Activated gamma-delta T cell treated with Interleukin-2 at 50 U/mL for 16 hours (primary cell): ENCODE data around the gene TYW1.
"Not testable (repeated sequence)": the region's sequence is repeated elsewhere in the genome, so short reads cannot be mapped to it uniquely, and the experiment has no call there.

Source experiments
- DNase-seq: peaks from one replicate; pipeline ENCODE4 v3.0.0-alpha.2; 2020

TYW1 gene

GRCh38 chr7:67135617-67136486, 139.2 kb downstream of the TYW1 start:
- not testable (repeated sequence) for DNase-seq

DNA sequence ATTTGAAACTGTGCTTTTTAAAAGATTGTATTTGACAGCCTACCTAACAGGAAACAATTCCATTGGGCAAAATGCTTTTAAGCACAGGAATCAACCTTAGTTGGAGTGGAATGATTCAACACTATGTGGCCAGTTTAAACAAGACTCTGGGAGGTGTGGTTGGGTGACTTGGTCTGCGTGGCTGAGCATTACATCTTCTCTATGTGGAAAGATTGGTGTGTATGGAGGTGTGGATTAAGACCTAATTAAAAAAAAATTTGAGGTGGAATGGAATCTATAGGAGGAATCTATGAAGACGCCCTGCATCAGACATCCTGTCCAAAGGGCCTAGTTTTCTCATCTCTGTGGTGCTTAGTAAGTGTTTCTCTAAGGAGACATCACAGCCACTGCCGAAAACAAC, 140.9 kb downstream of the TYW1 start:
- not testable (repeated sequence) for DNase-seq

DNA sequence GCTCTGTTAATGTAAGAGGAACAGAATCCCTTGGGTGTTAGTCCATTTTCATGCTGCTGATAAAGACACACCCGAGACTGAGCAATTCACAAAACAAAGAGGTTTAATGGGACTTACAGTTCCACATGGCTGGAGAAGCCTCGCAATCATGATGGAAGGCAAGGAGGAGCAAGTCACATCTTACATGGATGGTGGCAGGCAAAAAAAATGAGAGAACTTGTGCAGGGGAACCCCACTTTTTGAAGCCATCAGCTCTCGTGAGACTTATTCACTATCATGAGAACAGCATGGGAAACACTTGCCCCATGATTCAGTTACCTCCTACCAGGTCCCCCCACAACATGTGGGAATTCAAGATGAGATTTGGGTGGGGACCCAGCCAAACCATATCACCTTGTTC, 143.2 kb downstream of the TYW1 start:
- DNase-seq = not testable (repeated sequence)

GRCh38 chr7:67141001-67141400, 144.4 kb downstream of the TYW1 start:
- not testable (repeated sequence) for DNase-seq

GRCh38 chr7:67143091-67143786, 146.6 kb downstream of the TYW1 start:
- DNase-seq = not testable (repeated sequence)

- DNase-seq = not testable (repeated sequence)
Observed at GRCh38 chr7:67145581-67146193, 149.1 kb downstream of the TYW1 start.

DNA sequence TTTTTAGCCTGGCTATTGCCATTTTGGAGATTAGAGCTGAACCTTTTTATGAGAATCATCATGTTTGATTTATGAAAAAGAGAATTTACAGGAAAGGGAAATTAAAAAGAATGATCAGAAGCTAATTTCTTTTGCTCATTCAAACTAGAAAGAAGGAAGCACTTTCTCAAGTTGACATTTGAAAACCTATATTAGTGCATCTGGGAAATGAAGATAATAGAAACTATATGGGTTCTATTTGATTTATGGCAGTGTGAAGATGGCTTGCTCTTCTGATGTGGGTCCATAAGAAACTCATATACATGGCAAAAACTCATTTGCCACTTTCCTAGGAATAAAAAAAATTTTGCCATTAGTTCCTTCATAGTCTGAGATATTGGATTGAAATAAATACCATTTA, 152.5 kb downstream of the TYW1 start:
- DNase-seq = not testable (repeated sequence)

- DNase-seq = not testable (repeated sequence)
Observed at GRCh38 chr7:67154374-67154773, 157.7 kb downstream of the TYW1 start.

- DNase-seq = not testable (repeated sequence)
Observed at GRCh38 chr7:67156064-67156463, 159.4 kb downstream of the TYW1 start.

DNA sequence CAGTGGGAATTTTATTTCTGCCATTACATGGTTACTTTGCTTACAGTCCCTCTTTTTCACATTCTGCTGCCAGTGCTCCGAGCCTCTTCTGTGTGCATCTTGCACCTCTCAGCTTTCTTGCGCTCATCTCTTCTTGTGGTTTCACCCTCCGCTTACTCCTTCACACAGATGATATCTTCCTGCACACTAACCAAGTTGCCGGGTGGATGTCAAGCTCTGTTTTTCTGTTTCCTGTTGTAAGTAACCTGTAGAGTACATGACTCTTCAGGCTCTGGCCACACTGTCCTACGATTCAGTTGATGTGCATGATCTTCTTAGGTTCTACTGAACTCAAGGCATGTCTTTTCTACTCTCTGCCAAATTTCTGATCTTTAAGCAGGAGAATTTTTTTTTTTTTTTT, 166.7 kb downstream of the TYW1 start:
- peak; percentile 11 for DNase-seq

- DNase-seq = not testable (repeated sequence)
Observed at GRCh38 chr7:67171151-67171550, 174.5 kb downstream of the TYW1 start.

- not testable (repeated sequence) for DNase-seq
Observed at GRCh38 chr7:67176730-67177129, 180.1 kb downstream of the TYW1 start.

DNA sequence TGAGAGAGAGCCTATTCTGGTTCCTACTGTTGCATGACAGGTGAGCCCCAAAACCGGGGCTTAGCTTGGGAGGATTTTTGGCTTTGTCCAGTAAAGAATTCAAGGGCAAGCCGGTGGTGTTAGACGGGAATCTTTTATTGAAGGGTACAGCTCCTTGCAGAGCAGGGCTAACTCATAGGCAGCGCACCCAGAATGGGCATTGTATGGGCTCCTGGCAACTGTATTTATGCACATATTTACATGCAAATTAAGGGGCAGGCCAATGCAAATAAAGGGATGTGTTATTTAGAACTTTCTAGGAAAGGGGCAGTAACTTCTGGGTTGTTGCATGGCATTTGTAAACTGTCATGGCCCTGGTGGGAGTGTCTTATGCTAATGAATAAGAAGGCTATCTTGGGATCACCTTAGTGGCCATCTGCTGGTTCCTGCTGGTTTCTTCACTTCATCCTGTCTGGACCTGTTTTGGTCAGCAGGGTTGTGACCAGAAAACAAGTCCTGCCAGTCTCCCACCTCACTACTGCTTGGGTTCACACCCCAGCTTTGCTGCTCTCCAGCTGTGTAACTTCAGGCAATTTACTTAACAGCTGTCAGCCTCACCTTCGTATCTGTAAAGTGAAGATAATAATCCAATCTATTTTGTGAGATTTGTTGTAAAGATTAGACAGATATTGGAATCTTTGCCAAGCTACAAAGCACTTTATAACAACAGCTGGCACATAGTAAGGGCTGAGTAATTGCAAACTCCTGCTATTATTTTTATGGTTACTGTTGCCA, 182.5 kb downstream of the TYW1 start:
- DNase-seq = not testable (repeated sequence)

DNA sequence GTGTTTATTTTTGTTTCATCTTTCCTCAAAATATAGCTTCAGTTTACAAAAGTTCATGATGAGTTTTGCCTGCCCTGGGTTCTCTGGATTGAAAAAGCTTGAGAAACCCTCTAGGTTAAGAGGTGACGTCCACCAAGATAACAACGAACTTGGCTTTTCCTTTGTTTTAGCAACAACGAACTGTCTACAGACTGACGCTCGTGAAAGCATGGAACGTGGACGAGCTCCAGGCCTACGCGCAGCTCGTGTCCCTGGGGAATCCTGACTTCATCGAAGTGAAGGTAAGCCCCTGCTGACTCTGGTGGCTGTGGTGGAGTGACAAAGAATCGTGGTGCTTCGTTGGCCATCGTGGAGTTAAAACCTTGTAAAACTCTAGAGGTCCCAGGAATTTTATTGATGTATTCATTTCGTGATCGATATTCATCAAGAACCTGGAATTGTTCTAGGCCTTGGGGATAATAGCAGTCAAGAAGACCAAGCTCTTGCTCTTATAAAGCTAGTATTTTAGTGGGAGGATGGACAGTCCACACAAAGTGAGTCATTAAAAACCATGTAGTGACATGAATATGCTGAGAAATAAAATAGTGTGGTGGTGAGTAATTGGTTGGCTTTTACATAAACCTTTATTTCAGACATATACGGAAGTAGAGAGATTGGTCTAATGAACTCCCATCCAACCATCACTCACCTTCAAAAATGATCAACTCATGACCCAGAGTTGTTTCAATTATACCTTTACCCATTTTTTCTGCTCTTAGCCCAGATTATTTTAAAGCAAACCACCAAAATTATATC, 186.5 kb downstream of the TYW1 start:
- DNase-seq = not testable (repeated sequence)

DNA sequence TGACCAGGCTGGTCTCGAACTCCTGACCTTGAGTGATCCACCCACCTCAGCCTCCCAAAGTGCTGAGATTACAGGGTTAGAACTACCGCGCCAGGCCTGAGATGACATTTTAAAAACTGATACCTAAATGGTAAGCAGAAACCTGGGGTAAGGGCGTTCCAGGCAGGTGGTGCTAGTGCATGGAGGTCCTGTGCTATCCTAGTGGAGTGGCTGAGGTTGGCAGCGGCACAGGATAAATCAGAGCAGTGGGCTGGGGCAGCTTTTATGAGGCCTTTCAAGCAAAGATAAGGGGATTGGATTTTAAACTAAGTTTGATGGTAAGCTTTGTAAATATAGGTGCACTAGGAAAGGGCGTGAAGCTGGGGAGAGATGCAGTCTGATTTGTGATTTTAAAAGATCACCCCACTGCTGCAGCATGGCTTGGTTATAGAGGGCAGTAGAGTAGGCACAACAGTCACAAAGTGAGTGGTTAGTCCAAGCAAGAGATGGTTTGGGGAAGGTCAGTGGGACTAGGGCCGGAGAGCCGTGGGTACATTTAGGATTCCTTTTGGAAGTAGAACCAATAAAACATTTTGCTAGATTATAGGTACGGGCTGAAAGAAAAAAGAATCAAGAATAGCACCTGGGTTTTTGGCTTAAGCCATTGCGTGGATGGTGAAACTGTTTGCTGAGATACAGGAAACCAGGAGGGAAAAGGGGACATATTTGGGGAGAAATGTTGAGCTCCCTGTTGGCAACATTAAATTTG, 188.5 kb downstream of the TYW1 start:
- DNase-seq = not testable (repeated sequence)

DNA sequence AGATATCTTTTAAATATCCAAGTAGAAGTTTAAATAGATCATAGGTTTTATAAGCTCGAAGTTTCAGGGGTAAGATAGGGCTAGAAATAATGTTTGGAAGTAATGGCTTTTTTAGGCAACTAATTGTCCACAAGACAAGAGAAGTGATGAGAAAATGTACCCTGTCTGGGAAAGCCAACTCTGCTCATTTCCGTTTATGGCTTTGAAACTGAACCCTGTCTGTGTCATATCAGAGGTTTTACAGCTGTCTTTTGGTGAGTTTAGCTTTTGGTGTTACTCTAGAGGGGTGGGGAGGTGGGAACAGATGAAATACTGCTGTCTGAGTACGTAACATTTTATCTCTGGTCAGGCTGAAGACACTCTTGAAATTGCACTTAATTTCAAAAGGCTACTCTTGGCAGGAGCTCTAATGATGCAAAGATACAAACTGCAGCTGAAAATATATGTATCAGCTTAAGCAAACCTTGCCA, 189.1 kb downstream of the TYW1 start:
- DNase-seq = not testable (repeated sequence)

GRCh38 chr7:67189160-67189559, 192.5 kb downstream of the TYW1 start:
- not testable (repeated sequence) for DNase-seq

- not testable (repeated sequence) for DNase-seq
Observed at GRCh38 chr7:67189801-67190465, 193.3 kb downstream of the TYW1 start.

GRCh38 chr7:67191002-67191720, 194.5 kb downstream of the TYW1 start:
- DNase-seq = not testable (repeated sequence)
